GM12874 (cell line): ENCODE measurements around the gene ADSS1.

Source experiments
- CTCF ChIP-seq: IDR thresholded peaks from 2 replicates; pipeline ENCODE4 v1.5.1; 2011; ENCODE audit warnings: low read depth, mild to moderate bottlenecking, control low read depth, low read length, moderate library complexity; ENCODE audit not compliant: insufficient read depth

ADSS1 gene

GRCh38 chr14:104747876-104748275, 23.8 kb downstream of the ADSS1 start:
- TF ChIP-seq CTCF, result no peak

DNA sequence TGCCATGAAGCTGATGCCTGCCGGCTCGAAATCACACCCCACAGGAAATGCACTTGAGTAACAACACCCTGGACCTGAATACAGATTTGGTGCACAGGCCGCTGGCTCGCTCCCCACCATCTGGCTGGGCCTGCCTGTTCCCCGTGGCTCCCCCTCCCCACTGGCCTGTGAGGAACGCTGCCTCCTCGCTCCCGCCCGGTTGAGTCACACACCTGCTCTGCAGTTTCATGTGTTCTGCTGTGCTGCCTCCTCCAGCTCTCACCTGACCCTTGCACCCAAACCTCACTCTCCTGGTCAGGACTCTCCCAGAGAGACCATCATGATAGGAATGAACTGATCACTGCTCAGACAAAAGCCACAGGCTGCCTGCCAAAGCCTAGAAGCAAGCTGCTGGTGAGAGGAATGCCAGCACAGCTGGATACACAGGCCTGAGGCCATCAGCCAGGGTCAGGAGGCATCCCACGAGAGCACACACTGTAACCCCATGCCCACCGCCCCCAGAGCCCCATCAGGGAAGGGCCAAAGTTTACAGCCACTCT, 25.2 kb downstream of the ADSS1 start:
- TF ChIP-seq CTCF, result no peak

DNA sequence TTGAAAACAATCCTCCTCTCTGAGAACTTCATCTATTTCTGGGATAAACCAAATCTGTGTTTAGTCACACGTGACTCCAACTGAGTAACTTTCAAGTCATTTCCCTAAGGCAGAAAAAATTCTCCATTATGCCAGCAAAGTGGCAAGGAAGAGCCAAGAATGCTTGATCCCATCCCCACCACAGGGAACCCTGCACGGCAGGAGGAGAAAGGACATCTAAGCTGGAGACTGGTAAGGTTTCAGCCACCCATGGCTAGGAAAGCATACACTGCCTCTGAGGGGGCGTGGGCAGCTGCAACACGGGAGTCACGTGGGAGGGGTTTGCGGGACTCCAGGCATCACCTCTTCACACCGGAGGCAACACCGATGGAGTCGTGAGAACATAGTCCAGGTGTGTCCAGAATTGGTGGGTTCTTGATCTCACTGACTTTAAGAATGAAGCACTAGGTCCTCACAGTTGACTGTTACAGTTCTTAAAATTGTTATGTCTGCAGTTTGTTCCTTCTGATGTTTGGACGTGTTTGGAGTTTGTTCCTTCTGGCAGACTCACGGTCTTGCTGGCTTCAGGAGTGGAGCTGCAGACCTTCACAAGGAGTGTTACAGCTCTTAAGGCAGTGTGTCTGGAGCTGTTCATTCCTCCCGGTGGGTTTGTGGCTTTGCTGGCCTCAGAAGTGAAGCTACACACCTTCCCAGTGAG, 26.2 kb downstream of the ADSS1 start:
- no peak for TF ChIP-seq CTCF

DNA sequence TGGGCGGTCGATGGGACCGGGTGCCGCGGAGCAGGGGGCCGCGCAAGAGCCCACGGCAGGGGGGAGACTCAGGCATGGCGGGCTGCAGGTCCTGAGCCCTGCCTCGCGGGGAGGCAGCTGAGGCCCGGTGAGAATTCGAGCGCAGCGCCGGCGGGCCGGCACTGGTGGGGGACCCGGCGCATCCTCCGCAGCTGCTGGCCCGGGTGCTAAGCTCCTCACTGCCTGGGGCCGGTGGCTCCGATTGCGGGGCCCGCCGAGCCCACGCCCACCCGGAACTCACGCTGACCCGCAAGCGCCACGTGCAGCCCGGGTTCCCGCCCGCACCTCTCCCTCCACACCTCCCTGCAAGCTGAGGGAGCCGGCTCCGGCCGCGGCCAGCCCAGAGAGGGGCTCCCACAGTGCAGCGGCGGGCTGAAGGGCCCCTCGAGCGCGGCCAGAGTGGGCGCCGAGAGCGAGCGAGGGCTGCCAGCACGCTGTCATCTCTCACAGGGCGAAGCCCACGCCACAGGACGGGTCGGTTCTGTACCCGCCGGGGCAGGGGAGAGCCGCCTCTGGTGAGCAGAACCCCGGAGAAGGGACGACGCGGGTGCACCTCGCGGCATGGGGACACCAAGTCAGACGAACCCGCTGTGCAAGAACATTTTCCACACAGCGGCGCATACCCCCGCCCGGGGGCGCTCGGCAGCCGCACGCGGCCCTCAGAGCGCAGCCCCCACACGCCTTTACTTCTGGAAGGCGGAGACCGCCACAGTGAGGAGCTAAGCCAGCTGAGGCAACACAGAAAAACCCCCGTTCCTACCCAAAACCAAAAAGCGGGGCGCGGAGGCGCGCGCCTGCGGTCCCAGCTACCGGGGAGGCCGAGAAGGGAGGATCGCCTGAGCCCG, 27.8 kb downstream of the ADSS1 start:
- TF ChIP-seq CTCF, result no peak

- no peak for TF ChIP-seq CTCF
Observed at GRCh38 chr14:104752423-104752734, 28.4 kb downstream of the ADSS1 start.

DNA sequence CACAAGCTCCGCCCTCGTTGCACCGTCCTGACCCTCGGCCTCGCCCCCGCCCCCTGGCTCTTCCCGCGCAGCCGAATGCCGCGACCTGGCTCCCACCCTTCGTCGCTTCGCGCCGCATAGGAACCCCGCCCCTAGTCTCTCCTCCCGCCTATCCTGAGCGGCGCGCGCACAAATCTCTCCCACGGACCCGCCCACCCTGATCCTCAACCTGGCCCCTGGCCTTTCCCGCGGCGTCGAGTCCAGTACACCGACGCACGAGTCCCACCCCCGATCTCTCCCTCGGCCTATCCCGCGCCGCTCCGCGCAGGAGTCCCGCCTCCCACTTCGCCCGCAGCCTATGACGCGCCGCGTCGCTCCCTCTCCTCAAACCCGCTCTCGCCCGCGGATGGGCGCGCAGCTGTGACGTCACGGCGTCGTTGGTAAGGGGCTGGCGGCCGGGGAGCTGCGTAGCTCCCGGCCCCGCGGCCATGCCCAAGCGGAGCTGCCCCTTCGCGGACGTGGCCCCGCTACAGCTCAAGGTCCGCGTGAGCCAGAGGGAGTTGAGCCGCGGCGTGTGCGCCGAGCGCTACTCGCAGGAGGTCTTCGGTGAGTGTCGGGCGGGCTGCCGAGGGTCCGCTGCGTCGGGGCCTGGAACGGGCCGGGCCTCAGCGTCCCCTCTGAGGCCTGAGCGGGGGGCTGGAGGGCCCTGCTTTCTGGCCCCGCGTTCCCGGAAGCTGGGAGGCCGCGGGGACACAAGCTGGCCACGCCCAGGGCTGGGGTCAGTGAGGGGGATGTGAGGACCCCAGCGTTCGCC, 28.9 kb downstream of the ADSS1 start, which contains the start of gene SIVA1:
SIVA1 (plus strand) TSS at position 413 of the 793 bp plus-strand sequence; CDS start at position 468, 55 bp downstream.
- no peak for TF ChIP-seq CTCF
